ENCODE data around the gene PASK.

The PASK gene

DNA sequence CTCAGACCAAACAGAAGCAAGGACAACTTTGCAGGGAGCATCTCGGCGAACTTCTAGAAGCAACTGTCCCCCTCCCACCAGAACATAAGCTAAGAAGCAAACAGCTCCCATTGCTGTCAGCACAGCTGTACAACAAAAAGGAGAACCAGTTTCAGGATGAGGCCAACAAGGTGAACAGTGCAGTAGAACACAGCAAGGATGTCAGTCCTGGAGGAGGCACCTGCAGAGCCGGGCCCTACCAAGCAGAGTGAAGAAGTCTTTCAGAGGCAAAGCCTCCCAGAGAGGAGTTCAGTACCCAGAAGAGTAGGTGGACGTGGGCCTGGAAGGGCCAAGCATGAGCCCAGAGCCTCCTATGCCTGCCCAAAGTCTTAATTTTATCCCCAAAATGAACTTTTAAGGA is 1.0 kb downstream of the PASK start:
- DNase-seq (ENCODE audit: low read depth in 1 of 2, low spot score in 1 of 2) = no peak

GRCh38 chr2:241147336-241147735 is 1.9 kb downstream of the PASK start:
- no peak for DNase-seq (ENCODE audit: low read depth in 1 of 2, low spot score in 1 of 2)

DNA sequence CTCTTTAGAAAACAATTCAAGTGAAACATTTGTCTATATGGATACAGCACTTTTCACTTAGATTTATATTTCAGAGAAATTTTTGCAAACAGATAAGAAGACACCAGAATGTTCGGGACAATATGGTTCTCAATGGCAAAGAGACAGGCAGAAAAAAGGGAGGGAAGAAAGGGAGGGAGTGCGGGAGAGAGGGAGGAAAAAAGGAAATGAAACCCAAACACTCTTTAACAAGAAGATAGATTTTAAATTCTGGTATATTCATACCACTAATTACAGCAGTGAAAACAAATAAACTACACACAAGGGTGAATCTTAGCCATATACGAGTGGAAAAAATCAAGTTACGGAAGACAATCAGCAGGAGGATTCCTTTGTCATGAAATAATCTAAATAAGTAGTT is 3.0 kb downstream of the PASK start:
- DNase-seq (ENCODE audit: low read depth in 1 of 2, low spot score in 1 of 2) = no peak

GRCh38 chr2:241142593-241142992 is 6.7 kb downstream of the PASK start:
- no peak for DNase-seq (ENCODE audit: low read depth in 1 of 2, low spot score in 1 of 2)

DNA sequence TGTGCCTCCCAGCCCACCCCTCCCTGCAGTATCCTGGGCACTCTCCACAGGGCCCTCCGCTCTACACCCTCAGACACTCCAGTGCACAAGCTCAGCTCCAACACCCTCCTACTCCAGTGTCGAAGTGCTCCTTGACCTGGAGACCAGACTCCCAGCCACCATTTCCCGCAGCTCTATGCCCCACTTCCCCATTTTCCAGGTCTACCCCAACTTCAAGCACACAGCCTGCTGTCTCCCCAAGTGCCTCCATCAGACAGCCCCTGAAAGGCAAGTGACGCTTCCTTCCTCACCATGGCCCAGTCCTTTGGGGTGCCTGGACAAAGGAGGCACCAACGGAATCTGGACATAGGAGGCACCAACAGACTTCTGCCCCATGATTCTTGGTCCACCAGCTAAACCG is 7.2 kb downstream of the PASK start:
- no peak for DNase-seq (ENCODE audit: low read depth in 1 of 2, low spot score in 1 of 2)

- DNase-seq (ENCODE audit: low read depth in 1 of 2, low spot score in 1 of 2) = no peak
Measured at GRCh38 chr2:241141214-241141770, 8.0 kb downstream of the PASK start.

- DNase-seq (ENCODE audit: low read depth in 1 of 2, low spot score in 1 of 2) = no peak
Measured at GRCh38 chr2:241140445-241140840, 8.8 kb downstream of the PASK start.

- DNase-seq (ENCODE audit: low read depth in 1 of 2, low spot score in 1 of 2) = no peak
Measured at GRCh38 chr2:241139531-241140444, 9.5 kb downstream of the PASK start.

- no peak for DNase-seq (ENCODE audit: low read depth in 1 of 2, low spot score in 1 of 2)
Measured at GRCh38 chr2:241138471-241138870, 10.8 kb downstream of the PASK start.

DNA sequence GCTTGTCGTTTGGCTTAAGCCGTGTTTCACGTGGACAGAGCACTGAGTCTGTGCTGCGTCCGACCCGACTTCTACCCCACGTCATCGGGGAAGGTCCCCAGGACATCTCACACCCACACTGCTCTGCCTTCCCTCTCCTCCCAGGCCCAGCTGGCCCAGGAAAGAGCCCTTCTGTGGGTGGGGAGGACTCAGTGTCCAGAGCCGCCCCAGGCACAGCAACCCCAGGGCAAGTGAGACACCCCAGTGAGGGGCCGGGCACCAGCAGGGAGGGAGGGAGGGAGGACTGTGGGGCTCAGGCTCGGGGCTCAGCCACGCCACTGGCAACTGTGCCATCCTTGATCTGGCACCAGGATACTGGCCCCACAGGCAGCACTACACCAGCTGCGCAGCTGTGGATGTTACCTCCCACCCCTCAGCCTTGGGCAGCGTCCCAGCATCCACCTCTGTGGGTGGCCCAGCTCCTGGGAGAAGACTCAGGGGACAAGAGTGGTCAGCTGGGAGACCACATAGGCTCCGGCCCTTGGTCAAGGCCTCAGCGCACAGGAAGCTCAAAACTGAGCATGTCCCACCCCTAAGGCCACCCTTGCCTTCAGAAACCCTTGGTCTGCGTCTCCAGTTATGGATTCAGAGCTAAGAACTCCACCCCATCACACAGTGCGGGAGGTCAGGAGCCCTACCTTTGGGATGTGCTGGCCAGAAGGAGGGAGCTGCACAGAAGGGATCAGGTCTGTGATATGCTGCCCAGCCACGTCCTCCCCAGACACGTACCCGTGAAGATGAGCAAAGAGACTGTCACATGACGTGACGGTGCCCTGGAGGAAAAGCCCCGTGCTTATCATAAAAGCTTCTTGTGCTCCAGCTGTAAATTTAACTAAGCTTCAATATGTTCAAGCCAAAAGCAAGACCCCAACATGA is 11.7 kb downstream of the PASK start:
- no peak for DNase-seq (ENCODE audit: low read depth in 1 of 2, low spot score in 1 of 2)

DNA sequence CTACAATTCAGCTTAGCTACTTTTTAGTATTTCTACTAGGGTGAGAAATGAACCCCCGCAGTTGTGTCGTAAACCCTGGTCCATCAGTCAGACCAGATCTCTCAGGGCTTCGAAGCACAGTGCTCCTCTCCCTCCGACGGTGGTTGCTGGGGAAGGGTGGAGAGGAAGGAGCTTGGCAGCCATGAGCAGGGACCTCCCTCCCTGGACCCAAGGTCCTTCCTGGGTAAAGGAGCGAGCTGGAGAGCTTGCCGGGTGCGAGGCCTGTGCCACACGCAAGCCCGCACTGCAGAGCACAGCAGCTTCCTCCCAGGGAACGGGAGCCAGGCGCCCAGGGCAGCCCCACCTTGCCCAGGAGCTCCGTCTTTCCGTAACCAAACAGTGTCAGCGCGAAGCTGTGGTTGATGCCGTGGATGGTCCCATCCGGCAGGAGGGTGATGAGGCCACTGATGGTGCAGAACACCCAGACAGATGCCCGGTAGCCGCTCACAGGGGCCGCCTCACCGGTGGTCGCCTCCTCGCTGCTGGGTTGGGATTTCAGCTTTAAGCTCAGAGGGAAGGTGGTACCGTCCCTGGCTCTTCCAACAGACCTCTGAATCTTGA is 12.5 kb downstream of the PASK start:
- DNase-seq (ENCODE audit: low read depth in 1 of 2, low spot score in 1 of 2) = no peak

- no peak for DNase-seq (ENCODE audit: low read depth in 1 of 2, low spot score in 1 of 2)
Measured at GRCh38 chr2:241136191-241136590, 13.1 kb downstream of the PASK start.

- DNase-seq (ENCODE audit: low read depth in 1 of 2, low spot score in 1 of 2) = no peak
Measured at GRCh38 chr2:241135737-241136136, 13.5 kb downstream of the PASK start.

DNA sequence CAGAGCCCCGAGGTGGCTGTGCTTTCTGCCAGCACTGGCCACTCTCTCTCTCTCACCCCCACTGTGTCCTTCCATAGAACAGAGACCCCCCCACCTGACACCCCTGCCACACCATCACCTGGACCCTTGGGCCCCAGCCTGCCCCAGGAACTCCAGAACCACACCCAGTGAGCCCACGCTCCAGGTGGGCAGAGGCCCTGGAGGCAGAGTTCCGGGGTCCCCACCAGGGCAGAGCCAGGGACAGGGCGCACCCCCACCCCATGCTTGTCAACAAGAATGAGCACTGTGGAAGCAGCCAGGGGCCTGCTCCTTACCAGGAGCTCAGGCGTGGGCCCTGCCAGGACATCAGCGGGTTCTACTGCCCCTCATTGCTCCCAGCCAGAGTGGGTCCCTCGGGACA is 14.6 kb downstream of the PASK start:
- DNase-seq (ENCODE audit: low read depth in 1 of 2, low spot score in 1 of 2) = no peak

GRCh38 chr2:241133436-241133820 is 15.8 kb downstream of the PASK start:
- no peak for DNase-seq (ENCODE audit: low read depth in 1 of 2, low spot score in 1 of 2)

- DNase-seq (ENCODE audit: low read depth in 1 of 2, low spot score in 1 of 2) = no peak
Measured at GRCh38 chr2:241132538-241133435, 16.5 kb downstream of the PASK start.

DNA sequence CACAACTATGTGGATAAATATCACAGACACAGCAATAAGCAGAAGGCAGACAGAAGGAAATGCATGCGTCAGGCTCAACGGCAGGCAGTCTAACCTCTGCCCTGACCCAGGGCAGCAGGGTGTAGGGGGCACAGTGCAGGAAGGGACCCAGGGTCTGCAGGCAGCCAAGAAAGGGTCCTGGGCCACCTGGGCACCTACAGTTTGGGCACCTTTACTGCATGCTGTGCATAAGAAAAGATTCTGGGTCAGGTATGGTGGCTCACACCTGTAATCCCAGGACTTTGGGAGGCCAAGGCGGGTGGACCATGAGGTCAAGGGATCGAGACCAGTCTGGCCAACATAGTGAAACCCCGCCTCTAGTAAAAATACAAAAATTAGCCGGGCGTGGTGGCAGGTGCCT is 17.7 kb downstream of the PASK start:
- no peak for DNase-seq (ENCODE audit: low read depth in 1 of 2, low spot score in 1 of 2)

- no peak for DNase-seq (ENCODE audit: low read depth in 1 of 2, low spot score in 1 of 2)
Measured at GRCh38 chr2:241130316-241130715, 19.0 kb downstream of the PASK start.

- DNase-seq (ENCODE audit: low read depth in 1 of 2, low spot score in 1 of 2) = no peak
Measured at GRCh38 chr2:241129086-241129871, 20.0 kb downstream of the PASK start.

- DNase-seq (ENCODE audit: low read depth in 1 of 2, low spot score in 1 of 2) = no peak
Measured at GRCh38 chr2:241128266-241128665, 21.0 kb downstream of the PASK start.

All from stimulated activated CD4-positive, alpha-beta T cell treated with anti-CD3 and anti-CD28 coated beads, Interleukin-15, amount 100 ng/mL, for 1 hour (primary cell).